ENCODE results near the gene CEP170.

DNA sequence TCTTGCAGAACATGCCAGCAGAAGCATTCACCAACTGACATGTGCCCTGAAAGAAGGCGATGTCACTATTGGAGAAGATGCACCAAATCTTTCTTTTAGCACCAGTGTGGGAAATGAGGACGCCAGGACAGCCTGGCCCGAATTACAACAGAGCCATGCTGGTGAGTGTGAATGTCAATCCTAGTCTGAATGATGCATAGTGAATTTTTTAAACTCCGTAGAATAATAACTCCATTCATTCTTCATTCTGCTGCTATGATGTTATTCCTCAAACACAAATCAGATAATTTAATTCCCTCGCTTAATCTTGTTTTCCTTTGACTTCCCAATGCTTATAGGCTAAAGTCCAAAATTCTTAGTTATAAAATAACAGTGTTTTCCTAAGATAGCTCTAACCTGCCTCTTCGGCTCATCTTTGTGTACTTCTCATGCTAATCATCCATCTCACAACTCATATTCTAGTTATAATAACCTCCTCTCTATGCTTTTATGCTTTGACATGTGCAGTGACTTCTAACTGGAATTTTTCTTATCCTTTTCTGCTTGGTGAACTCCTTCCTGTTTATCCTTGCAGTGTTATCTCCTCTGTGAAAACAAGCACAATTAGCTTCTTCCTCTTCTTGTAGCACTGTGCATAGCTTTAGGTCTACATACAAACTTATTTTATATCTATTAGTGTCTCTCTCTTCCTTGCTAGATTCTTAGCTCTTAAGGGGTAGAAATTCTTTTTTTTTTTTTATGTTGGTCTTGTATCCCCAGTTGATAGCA, 15.2 kb upstream of the CEP170 start:
- no peak for TF ChIP-seq POLR2AphosphoS5 (IDR thresholded peaks at IDR 0.05; ENCODE audit: low read depth, low read length)
- TF ChIP-seq, protein P1, sequence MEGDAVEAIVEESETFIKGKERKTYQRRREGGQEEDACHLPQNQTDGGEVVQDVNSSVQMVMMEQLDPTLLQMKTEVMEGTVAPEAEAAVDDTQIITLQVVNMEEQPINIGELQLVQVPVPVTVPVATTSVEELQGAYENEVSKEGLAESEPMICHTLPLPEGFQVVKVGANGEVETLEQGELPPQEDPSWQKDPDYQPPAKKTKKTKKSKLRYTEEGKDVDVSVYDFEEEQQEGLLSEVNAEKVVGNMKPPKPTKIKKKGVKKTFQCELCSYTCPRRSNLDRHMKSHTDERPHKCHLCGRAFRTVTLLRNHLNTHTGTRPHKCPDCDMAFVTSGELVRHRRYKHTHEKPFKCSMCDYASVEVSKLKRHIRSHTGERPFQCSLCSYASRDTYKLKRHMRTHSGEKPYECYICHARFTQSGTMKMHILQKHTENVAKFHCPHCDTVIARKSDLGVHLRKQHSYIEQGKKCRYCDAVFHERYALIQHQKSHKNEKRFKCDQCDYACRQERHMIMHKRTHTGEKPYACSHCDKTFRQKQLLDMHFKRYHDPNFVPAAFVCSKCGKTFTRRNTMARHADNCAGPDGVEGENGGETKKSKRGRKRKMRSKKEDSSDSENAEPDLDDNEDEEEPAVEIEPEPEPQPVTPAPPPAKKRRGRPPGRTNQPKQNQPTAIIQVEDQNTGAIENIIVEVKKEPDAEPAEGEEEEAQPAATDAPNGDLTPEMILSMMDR (IDR thresholded peaks at IDR 0.05 in 2 of 3, conservative IDR thresholded peaks at IDR 0.05 in 1 of 3; ENCODE audit: borderline replicate concordance in 1 of 3, insufficient read depth in 1 of 3, low read depth in 2 of 3, low read length in 2 of 3): no peak
- TF ChIP-seq YY1 (IDR thresholded peaks at IDR 0.05; ENCODE audit: extremely low read depth, insufficient replicate concordance, low read depth, low read length): no peak
- no peak for TF ChIP-seq POLR2A (IDR thresholded peaks at IDR 0.05; ENCODE audit: borderline replicate concordance, extremely low read depth, insufficient read depth, insufficient read length)
- TF ChIP-seq, protein P2, sequence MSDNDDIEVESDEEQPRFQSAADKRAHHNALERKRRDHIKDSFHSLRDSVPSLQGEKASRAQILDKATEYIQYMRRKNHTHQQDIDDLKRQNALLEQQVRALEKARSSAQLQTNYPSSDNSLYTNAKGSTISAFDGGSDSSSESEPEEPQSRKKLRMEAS (IDR thresholded peaks at IDR 0.05): no peak
- TF ChIP-seq RAD21 (IDR thresholded peaks at IDR 0.05; ENCODE audit: low read depth): no peak
- no peak for TF ChIP-seq CEBPB (IDR thresholded peaks at IDR 0.05; ENCODE audit: low read depth)
- TF ChIP-seq ZFX (IDR thresholded peaks at IDR 0.05): no peak
- no peak for TF ChIP-seq SP1 (IDR thresholded peaks at IDR 0.05; ENCODE audit: low read depth)
- no peak for TF ChIP-seq SRF (IDR thresholded peaks at IDR 0.05; ENCODE audit: low read depth)
- TF ChIP-seq TCF7L2 (IDR thresholded peaks at IDR 0.05; ENCODE audit: borderline replicate concordance, extremely low read depth, insufficient read depth, insufficient read length): no peak
- TF ChIP-seq EGR1 (IDR thresholded peaks at IDR 0.05; ENCODE audit: low read depth): no peak
